NCI-H82 treated with DMSO at 0.1 percent for 48 hours (cell line): ENCODE data around the gene DISP1.

ENCODE experiments used
- DNase-seq: peaks from one replicate; lab custom pipeline; 2025; ENCODE audit not compliant: unreplicated experiment; lab: John Stamatoyannopoulos, UW

The DISP1 gene

GRCh38 chr1:222814536-222815439 is at the start of gene DISP1:
TSS of gene DISP1 (plus strand) at chr1:222815039. CDS start at chr1:222942824, 127,785 bp downstream.
- peak; percentile 40 for DNase-seq

DNA sequence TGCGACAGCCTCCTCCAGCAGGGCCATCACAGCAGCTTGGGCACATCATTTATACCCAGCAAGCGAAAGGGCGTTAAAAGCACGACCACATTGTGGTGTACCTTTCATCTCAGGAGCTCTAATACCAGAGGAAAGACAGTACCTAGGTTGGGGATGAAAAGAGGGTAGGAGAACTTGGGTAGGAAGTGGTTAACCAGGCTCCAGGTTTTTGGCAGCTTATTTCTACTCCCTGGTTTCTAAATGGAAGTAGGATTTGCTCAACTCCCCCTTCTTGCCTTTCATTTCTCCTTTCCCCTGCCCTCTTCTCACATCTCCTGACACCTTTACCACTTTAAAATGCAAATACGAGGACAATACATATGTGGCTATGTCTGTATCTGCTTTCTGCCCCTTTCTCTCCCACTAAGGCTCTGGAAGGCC is 47.7 kb upstream of the DISP1 start:
- no peak for DNase-seq

GRCh38 chr1:222768592-222768991 is 46.2 kb upstream of the DISP1 start:
- DNase-seq: no peak

DNA sequence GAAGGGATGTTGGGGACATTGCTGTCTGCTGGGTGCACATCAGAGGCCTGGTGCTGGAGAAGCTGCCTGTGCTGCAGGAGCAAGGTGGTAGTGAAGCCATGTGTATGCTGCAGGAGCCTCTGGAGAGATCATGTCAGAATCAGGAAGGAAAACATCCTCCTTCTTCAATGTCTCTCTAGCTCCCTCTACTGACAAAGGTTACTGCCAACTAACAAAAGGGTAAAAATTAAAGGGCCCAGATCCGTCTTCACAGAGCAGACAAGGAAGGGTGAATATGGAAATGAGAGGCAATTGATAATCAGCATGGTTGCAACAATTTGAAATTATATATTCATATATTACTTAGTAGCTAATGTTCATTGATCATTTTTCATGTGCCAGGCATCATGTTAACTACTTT is 45.7 kb upstream of the DISP1 start:
- no peak for DNase-seq

DNA sequence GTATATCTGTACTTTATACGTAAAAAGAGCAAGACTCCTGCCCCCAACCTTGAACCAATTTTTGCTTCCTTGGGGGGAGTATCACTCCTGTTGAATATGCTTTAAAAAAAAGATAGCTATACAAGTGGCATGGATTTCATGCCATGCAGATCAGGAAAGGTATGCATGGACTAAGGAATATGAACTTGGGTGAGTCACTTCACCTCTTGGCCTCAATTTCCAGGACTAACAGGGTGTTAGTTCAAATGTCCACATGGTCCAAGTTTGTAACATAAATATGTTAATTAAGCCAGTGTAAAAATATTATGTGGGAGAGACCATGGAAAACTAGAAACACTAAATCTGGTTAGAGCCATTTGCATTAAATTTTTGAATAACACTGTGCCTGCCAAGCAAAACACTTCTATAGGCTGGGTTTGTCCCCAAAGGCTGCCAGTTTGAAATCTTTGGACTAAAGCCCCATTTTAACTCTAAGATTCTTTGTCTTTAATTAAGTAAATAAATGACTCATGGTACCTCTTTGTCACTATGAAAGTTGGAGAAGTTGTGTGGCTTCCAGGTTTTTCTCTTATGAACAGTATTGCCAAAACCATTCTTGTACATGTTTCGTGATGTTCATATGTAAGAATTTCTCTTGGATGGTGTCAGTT is 44.7 kb upstream of the DISP1 start:
- no peak for DNase-seq

GRCh38 chr1:222772996-222773379 is 41.9 kb upstream of the DISP1 start:
- no peak for DNase-seq

DNA sequence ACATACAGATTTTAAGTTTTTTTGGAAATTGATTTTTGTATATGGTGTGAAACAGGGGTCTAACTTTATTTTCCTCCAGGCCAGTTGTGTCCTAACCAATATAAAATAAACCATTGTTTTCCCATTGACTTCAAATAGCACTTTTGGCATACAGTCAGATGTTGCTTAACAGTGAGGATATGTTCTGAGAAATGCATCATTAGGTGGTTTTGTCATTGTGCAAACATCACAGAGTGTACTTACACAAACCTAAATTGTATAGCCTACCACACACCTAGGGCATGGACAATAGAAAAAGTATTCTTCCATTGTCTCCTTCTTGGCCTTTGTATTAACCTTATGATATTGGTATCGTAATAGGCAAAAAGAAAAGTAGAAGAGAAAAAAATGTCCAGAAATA is 37.4 kb upstream of the DISP1 start:
- DNase-seq: no peak

- DNase-seq: no peak
Observed at GRCh38 chr1:222777977-222778376, 36.9 kb upstream of the DISP1 start.

- DNase-seq: no peak
Observed at GRCh38 chr1:222781251-222781650, 33.6 kb upstream of the DISP1 start.

GRCh38 chr1:222783051-222783450 is 31.8 kb upstream of the DISP1 start:
- DNase-seq: no peak

- DNase-seq: no peak
Observed at GRCh38 chr1:222784371-222784770, 30.5 kb upstream of the DISP1 start.

DNA sequence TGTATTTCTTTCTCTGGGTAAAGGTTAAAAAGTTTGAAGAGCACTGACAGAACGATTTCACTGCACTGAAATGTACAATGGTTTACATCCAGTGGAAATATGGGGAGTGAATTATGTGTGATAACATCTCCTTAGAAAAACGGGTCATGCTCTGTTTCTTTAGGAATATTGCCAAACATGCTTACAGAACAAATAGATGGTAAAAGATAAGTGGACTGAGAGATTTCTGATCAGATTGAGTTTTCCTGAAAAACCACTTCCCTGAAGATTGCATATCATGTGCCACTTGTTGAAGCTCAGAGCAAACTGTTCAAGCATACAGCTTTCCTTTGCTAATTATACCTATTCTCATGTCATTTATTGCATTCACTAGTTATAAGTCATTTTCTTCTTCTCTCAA is 29.9 kb upstream of the DISP1 start:
- no peak for DNase-seq

GRCh38 chr1:222785529-222785928 is 29.3 kb upstream of the DISP1 start:
- DNase-seq: no peak

DNA sequence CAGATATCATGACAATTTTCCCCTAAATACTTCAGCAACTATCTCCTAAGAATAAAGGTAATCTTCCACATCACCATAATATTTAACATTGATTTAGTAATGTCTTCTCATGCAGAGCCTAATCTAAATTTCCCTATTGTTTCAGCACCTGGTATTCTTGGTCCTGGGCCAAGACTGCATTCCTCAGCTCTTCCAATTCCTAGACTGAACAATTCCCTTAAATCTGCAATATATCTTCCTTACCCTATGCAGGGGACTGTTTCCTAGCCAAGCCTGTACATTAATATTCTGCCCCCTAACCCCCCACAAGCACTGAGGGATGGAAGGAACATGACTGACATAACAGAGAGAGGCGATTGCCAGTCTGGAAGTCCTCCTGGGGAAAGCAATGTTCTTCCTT is 28.7 kb upstream of the DISP1 start:
- no peak for DNase-seq

GRCh38 chr1:222787729-222788128 is 27.1 kb upstream of the DISP1 start:
- no peak for DNase-seq

- DNase-seq: no peak
Observed at GRCh38 chr1:222788402-222789156, 26.3 kb upstream of the DISP1 start.

DNA sequence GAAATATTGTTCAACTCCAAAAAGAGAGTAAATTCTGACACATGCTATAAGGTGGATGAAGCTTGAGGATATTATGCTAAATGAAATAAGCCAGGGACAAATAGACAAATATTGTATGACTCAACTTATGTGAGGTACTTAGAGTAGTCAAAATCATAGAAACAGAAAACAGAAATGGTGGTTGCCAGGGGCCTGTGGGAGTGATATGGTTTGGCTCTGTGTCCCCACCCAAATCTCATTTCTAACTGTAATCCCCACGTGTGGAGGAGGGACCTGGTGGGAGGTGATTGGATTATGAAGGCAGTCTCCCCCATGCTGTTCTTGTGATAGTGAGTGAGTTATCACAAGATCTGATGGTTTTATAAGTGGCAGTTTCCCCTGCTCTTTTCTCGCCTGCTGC is 24.7 kb upstream of the DISP1 start:
- DNase-seq: no peak

DNA sequence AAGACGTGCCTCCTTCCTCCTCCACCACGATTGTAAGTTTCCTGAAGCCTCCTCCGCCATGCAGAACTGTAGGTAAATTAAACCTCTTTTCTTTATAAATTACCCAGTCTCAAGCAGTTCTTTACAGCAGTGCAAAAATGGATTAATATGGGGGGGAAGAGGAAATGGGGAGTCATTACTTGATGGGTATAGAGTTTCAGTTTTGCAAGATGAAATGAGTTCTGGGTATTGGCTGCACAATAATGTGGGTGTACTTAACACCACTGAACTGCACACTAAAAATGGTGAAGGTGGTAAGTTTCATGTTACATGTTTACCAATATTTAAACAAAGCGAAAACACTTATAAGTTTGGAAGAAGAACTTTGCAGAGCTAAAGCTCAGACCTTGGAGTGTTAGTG is 24.3 kb upstream of the DISP1 start:
- no peak for DNase-seq

DNA sequence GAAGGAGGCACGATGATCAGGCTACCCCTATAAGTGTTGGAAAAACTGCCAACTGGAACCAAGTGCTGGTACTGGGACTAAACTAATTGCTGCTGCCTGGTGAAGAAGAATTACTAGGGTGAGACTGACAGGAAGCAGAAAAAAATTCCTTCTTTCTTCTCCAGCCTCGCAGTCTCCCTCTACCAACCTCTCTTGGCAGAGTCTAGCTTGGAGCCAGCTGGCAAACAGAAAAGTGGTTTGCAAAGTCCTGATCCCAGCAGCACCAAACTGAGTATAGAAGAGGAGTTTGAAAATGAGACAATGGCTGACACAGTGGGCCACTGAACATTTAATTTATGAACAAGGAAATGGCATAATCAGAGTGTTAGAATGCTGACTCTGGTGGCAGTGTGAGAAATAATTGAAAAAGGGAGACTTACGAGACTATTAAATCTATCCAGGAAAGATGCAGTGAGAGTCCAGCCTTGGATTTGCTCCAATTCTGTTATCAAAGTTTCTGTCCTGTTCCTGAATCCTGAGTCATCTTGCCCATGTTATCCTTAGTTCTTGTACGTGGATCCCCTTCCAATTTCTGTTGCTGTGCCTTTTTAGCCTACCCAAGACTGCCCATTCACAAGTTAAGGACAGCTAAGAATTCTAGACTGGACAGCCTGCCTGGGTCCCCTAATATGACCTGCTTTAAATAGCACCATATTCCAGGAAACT is 23.7 kb upstream of the DISP1 start:
- no peak for DNase-seq

DNA sequence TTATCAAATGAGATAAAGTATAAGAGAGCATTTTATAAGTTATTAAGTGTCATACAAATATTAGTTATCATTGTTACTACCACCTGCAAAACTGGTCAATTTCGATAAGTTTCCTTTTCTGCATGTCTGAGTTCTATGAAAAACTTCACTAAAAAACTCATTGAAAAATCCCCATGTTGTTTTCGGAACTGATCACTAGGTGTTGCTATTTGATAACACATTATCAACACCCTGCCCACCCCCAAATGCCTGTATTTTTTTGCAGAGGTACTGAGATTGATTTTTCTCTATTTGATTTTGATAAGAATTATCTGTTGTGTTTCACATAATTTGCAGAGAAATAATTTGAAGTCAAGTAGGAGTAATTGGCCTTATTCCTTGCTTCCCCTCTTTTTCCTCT is 22.1 kb upstream of the DISP1 start:
- no peak for DNase-seq
